H1 (cell line): ENCODE measurements around the gene LRRC2. TPM values are rescaled to one million over a fixed set of nuclear protein-coding genes. Genes with fewer than 3 reads are reported as not detected.

ENCODE experiments used
- CTCF ChIA-PET: fragments of 300-600 bp; sonication (Branson Sonifier 250); formaldehyde crosslinking; loops from one replicate; lab custom pipeline; 2021; ENCODE audit not compliant: partially characterized antibody; lab: Charles Lee
- POLR2A ChIA-PET: fragments of 300-600 bp; sonication (Branson Sonifier 250); formaldehyde crosslinking; loops from one replicate; lab custom pipeline; 2021; ENCODE audit warnings: inconsistent platforms; ENCODE audit not compliant: partially characterized antibody; lab: Charles Lee
- DNase-seq, 2 experiments: peaks; one replicate each; pipeline versions ENCODE4 v3.0.0 to v3.0.0-alpha.2; 2010 to 2022; ENCODE audit warnings: low spot score in 2 of 2, low read depth in 1 of 2, mixed read lengths in 1 of 2
- FAIRE-seq: peaks from 2 replicates; lab custom pipeline; 2011; peaks lifted over from hg19 to GRCh38; lab: Jason Lieb, UNC
- H2AFZ ChIP-seq: 2 replicates; pipeline ENCODE4 v1.8.1; 2012; ENCODE audit warnings: low read length, inconsistent platforms
- H2AK5ac ChIP-seq: 2 replicates; pipeline ENCODE4 v1.6.1; 2013; ENCODE audit warnings: low read depth, low read length
- H2BK120ac ChIP-seq: replicated peaks from 2 replicates; pipeline ENCODE3; 2013; ENCODE audit warnings: low read depth, low read length, inconsistent platforms
- H2BK12ac ChIP-seq: 2 replicates; pipeline ENCODE4 v1.6.1; 2013; ENCODE audit warnings: low read depth, low read length
- H2BK15ac ChIP-seq: 2 replicates; pipeline ENCODE4 v1.6.1; 2013; ENCODE audit warnings: low read length
- H2BK20ac ChIP-seq: 2 replicates; pipeline ENCODE4 v1.6.1; 2013; ENCODE audit warnings: low read length
- H2BK5ac ChIP-seq: 2 replicates; pipeline ENCODE4 v1.6.1; 2013; ENCODE audit warnings: low read depth, low read length
- H3K14ac ChIP-seq: 2 replicates; pipeline ENCODE4 v1.6.1; 2013; ENCODE audit warnings: inconsistent platforms; ENCODE audit not compliant: insufficient read length
- H3K18ac ChIP-seq: 2 replicates; pipeline ENCODE4 v1.6.1; 2013; ENCODE audit warnings: low read length; ENCODE audit errors: extremely low read depth
- H3K23ac ChIP-seq: 2 replicates; pipeline ENCODE4 v1.6.1; 2013; ENCODE audit warnings: inconsistent platforms; ENCODE audit not compliant: insufficient read length
- H3K23me2 ChIP-seq: 2 replicates; pipeline ENCODE4 v1.6.1; 2013; ENCODE audit warnings: low read depth, low read length
- H3K27ac ChIP-seq: 2 replicates; pipeline ENCODE4 v1.6.1; 2011; ENCODE audit warnings: low read depth, low read length, inconsistent platforms
- H3K27me3 ChIP-seq, 4 experiments: replicated peaks in 1 of 4; 1 replicate in 1 of 4; 2 replicates in 3 of 4; pipeline versions ENCODE4 v1.6.1 to v1.8.1; 2011 to 2013; ENCODE audit warnings: low read length in 3 of 4, mild to moderate bottlenecking in 3 of 4, inconsistent platforms in 2 of 4, mixed read lengths in 2 of 4, moderate library complexity in 1 of 4; ENCODE audit not compliant: control insufficient read depth in 3 of 4, insufficient read depth in 3 of 4; ENCODE audit errors: extremely low read depth in 1 of 4
- H3K36me3 ChIP-seq, 4 experiments: 2 replicates each; pipeline versions ENCODE4 v1.6.1 to v1.8.1; 2011 to 2013; ENCODE audit warnings: mild to moderate bottlenecking in 4 of 4, low read length in 3 of 4, moderate library complexity in 2 of 4, control low read depth in 1 of 4, inconsistent platforms in 1 of 4; ENCODE audit not compliant: insufficient read depth in 4 of 4, control insufficient read depth in 2 of 4
- H3K4ac ChIP-seq: replicated peaks from 2 replicates; pipeline ENCODE3; 2013; ENCODE audit warnings: low read length, low read depth, mixed read lengths, inconsistent platforms; ENCODE audit not compliant: insufficient read length
- H3K4me1 ChIP-seq, 4 experiments: replicated peaks in 1 of 4; 1 replicate in 1 of 4; 2 replicates in 3 of 4; pipeline versions ENCODE4 v1.6.1 to v1.8.1; 2011 to 2013; ENCODE audit warnings: low read length in 3 of 4, inconsistent platforms in 2 of 4, mixed read lengths in 1 of 4; ENCODE audit not compliant: insufficient read depth in 4 of 4, control insufficient read depth in 3 of 4
- H3K4me2 ChIP-seq, 2 experiments: 2 replicates each; pipeline versions ENCODE4 v1.6.1 to v1.8.1; 2011 to 2013; ENCODE audit warnings: low read depth in 2 of 2, low read length in 2 of 2, control low read depth in 1 of 2, inconsistent platforms in 1 of 2, mild to moderate bottlenecking in 1 of 2; ENCODE audit not compliant: insufficient read depth in 1 of 2
- H3K4me3 ChIP-seq, 4 experiments: fragments of 200-600, 300-600 bp in 1 of 4; sonication (generic), shearing (Covaris generic), sonication (Bioruptor Twin) in 1 of 4; 2 replicates each; pipeline versions ENCODE4 v1.5.1 to v1.8.1; 2011 to 2016; ENCODE audit warnings: low read length in 4 of 4, low read depth in 3 of 4, control low read depth in 2 of 4, inconsistent platforms in 2 of 4, mild to moderate bottlenecking in 2 of 4, mixed read lengths in 1 of 4, moderate library complexity in 1 of 4; ENCODE audit not compliant: insufficient read depth in 2 of 4; ENCODE audit errors: extremely low read depth in 1 of 4
- H3K56ac ChIP-seq: replicated peaks from 2 replicates; pipeline ENCODE3; 2013; ENCODE audit warnings: low read depth, mild to moderate bottlenecking, mixed read lengths, low read length, inconsistent platforms; ENCODE audit not compliant: insufficient read length
- H3K79me1 ChIP-seq: 2 replicates; pipeline ENCODE4 v1.6.1; 2013; ENCODE audit warnings: low read depth, low read length, control low read depth
- H3K79me2 ChIP-seq, 2 experiments: 2 replicates each; pipeline versions ENCODE4 v1.6.1 to v1.8.1; 2012 to 2013; ENCODE audit warnings: low read length in 2 of 2, mild to moderate bottlenecking in 2 of 2, inconsistent platforms in 1 of 2; ENCODE audit not compliant: insufficient read depth in 2 of 2, control insufficient read depth in 1 of 2
- H3K9ac ChIP-seq, 4 experiments: replicated peaks in 1 of 4; 1 replicate in 1 of 4; 2 replicates in 3 of 4; pipeline versions ENCODE4 v1.6.1 to v1.8.1; 2011 to 2013; ENCODE audit warnings: low read depth in 3 of 4, low read length in 3 of 4, control low read depth in 2 of 4, mild to moderate bottlenecking in 2 of 4, moderate library complexity in 2 of 4, inconsistent platforms in 1 of 4; ENCODE audit errors: extremely low read depth in 1 of 4
- H3K9me3 ChIP-seq, 2 experiments: 2 replicates each; pipeline versions ENCODE4 v1.6.1 to v1.8.1; 2012 to 2013; ENCODE audit warnings: mild to moderate bottlenecking in 2 of 2, moderate library complexity in 2 of 2, control low read depth in 1 of 2, inconsistent platforms in 1 of 2, low read depth in 1 of 2, low read length in 1 of 2, mixed read lengths in 1 of 2; ENCODE audit not compliant: insufficient read depth in 2 of 2
- H4K20me1 ChIP-seq, 2 experiments: replicated peaks in 1 of 2; 2 replicates each; pipeline versions ENCODE3 to v1.8.1; 2011 to 2013; ENCODE audit warnings: inconsistent platforms in 2 of 2, low read length in 2 of 2, mild to moderate bottlenecking in 1 of 2; ENCODE audit not compliant: insufficient read depth in 2 of 2, control insufficient read depth in 1 of 2
- H4K5ac ChIP-seq: 2 replicates; pipeline ENCODE4 v1.6.1; 2013; ENCODE audit warnings: low read length, low read depth, mixed read lengths, inconsistent platforms; ENCODE audit not compliant: insufficient read length
- H4K8ac ChIP-seq: 2 replicates; pipeline ENCODE4 v1.8.0; 2013; ENCODE audit warnings: mild to moderate bottlenecking, moderate library complexity, low read length, inconsistent platforms; ENCODE audit not compliant: insufficient read depth; ENCODE audit errors: extremely low read depth
- H4K91ac ChIP-seq: replicated peaks from 2 replicates; pipeline ENCODE3; 2013; ENCODE audit warnings: low read length, mixed read lengths, inconsistent platforms; ENCODE audit not compliant: insufficient read length
- ATF2 ChIP-seq: IDR thresholded peaks from 2 replicates; pipeline ENCODE4 v1.6.1; 2012; ENCODE audit warnings: low read length, inconsistent platforms
- BRCA1 ChIP-seq: IDR thresholded peaks from 2 replicates; pipeline ENCODE4 v1.6.1; 2012; ENCODE audit warnings: low read depth, low read length, improper control_type of control experiment
- CREB1 ChIP-seq: IDR thresholded peaks from 2 replicates; pipeline ENCODE4 v1.6.1; 2012; ENCODE audit warnings: inconsistent platforms
- CTCF ChIP-seq, 3 experiments: IDR thresholded peaks; 1 replicate in 2 of 3; 2 replicates in 1 of 3; pipeline versions ENCODE4 v1.5.1 to v1.6.1; 2011; ENCODE audit warnings: low read length in 3 of 3, mild to moderate bottlenecking in 3 of 3, inconsistent platforms in 2 of 3, low read depth in 1 of 3, moderate library complexity in 1 of 3; ENCODE audit not compliant: insufficient read depth in 1 of 3; ENCODE audit errors: control extremely low read depth in 1 of 3
- HDAC6 ChIP-seq: IDR thresholded peaks from one replicate; pipeline ENCODE4 v1.7.1; 2012; ENCODE audit warnings: low read depth, mild to moderate bottlenecking, inconsistent platforms, low read length, moderate library complexity
- MAX ChIP-seq: IDR thresholded peaks from 2 replicates; pipeline ENCODE4 v1.6.1; 2012; ENCODE audit warnings: inconsistent platforms
- SP4 ChIP-seq: IDR thresholded peaks from 2 replicates; pipeline ENCODE4 v1.6.1; 2012; ENCODE audit warnings: low read length, inconsistent platforms
- SUZ12 ChIP-seq: fragments of 200-600 bp; sonication (generic); IDR thresholded peaks from 2 replicates; pipeline ENCODE4 v1.6.1; 2012; ENCODE audit warnings: mild to moderate bottlenecking, inconsistent platforms, low read length, moderate library complexity, mixed read lengths
- WGBS, 2 experiments: shearing (Covaris generic) in 1 of 2; methylation state at CpG; one replicate each; pipeline versions ENCODE4 v1.1.6 to v1.1.7; 2013 to 2015; ENCODE audit warnings: low lambda C conversion rate in 2 of 2, mixed read lengths in 2 of 2, inconsistent platforms in 1 of 2, low coverage in 1 of 2, missing lambda C conversion rate in 1 of 2; ENCODE audit not compliant: insufficient replicate concordance in 2 of 2, insufficient coverage in 1 of 2, insufficient read length in 1 of 2; ENCODE audit errors: extremely low coverage in 1 of 2, missing lambda C conversion rate in 1 of 2; 5-methylcytosine and 5-hydroxymethylcytosine counted together
- polyA plus RNA-seq, 7 experiments: library from polyadenylated mRNA; depleted of rRNA in 3 of 7; stranded (reverse) in 5 of 7; unstranded in 2 of 7; fragments of >200 nt in 5 of 7; fragments of 200-250 nt in 2 of 7; gene quantifications; 1 replicate in 5 of 7; 2 replicates in 1 of 7; 4 replicates in 1 of 7; pipeline versions ENCODE4 v1.2.1 to v1.2.3, GENCODE V29; 2011 to 2013; ENCODE audit warnings: missing spikeins in 2 of 7, mixed read lengths in 2 of 7
- total RNA-seq: library from RNA; stranded (reverse); fragmentation: NEBNext Ultra II Directional; extraction: Animal tissue kit (Norgen Biotek cat#: 25700); gene quantifications from 2 replicates; pipeline ENCODE4 v1.2.1, GENCODE V29; 2021

LRRC2 gene
- total and polyA plus RNA-seq, 2 of the 8 experiments (the other 6 are each of a cell fraction or from before 2014, with no cell fraction given) = 1.4 to 6.4 TPM

GRCh38 chr3:46467562-46467961 is 98.5 kb downstream of the LRRC2 start:
- Histone ChIP-seq H3K9ac (no peak overlapping the region), H3K79me2 (no peaks in the 10 kb centered on the region), H2BK15ac (no peak overlapping the region), H3K4me2 (no peak overlapping the region), H4K5ac (no peak overlapping the region), H3K79me1 (no peaks in the 10 kb centered on the region), H3K18ac (no peak overlapping the region), H3K23me2 (peaks cover 2% of the 10 kb centered on the region), H3K4me1 (peaks cover 0 to 6% (median 4%) of the 10 kb centered on the region in 4 experiments; a peak in 4 of 7 replicates), H4K20me1 (peaks cover 0 to 1% of the 10 kb centered on the region in 2 experiments), H3K27me3 (peaks cover 7 to 28% (median 24%) of the 10 kb centered on the region in 4 experiments), H2AK5ac (no peak overlapping the region), H3K4ac (no peak overlapping the region), H2BK12ac (no peak overlapping the region), H4K8ac (no peak overlapping the region), H3K56ac (no peak overlapping the region), H3K23ac (no peak overlapping the region), H2BK120ac (no peak overlapping the region), H3K27ac (no peak overlapping the region), H3K4me3 (no peak overlapping the region), H2AFZ (no peak overlapping the region), H3K9me3 (no peaks in the 10 kb centered on the region), H3K36me3 (no peaks in the 10 kb centered on the region), H3K14ac (no peak overlapping the region)
- FAIRE-seq = no peak
- POLR2A ChIA-PET = no interaction called here
- 94% methylated on average over 3 of the region's 4 CpGs; no CpG with 5 or more reads in 1 of the 2 experiments for WGBS, 2 experiments
- no peak for DNase-seq
- no peak for TF ChIP-seq MAX
- TF ChIP-seq HDAC6 = no peak
- no peak for TF ChIP-seq CTCF (IDR thresholded peaks at IDR 0.05; ENCODE audit: control extremely low read depth in 1 of 3, insufficient read depth in 1 of 3, low read depth in 1 of 3, low read length in 3 of 3)
- no peak for TF ChIP-seq SP4
- TF ChIP-seq ATF2 = no peak
- TF ChIP-seq SUZ12 = no peak
- TF ChIP-seq BRCA1 = no peak
- TF ChIP-seq CREB1 = no peak
- TF ChIP-seq, all 59 proteins: peak for 0
- H4K91ac ChIP-seq = no peak overlapping the region
- H2BK5ac ChIP-seq = no peak overlapping the region
- CTCF ChIA-PET = interaction anchor here (1.3 to 7.5 kb wide), 3 partner anchors 17 to 24 kb away, joined by 3 to 38 read pairs (median 15); no protein-coding TSS in a partner anchor
- H2BK20ac ChIP-seq = no peak overlapping the region
